ENCODE data around the gene DHX15.

Gene DHX15

GRCh38 chr4:24584211-24584850, at the start of gene DHX15:
TSS of gene DHX15 (minus strand) at chr4:24584554. CDS start at chr4:24584393, 161 bp downstream.
- DNase-seq (ENCODE audit: extremely low read depth in 1 of 2, low read depth in 1 of 2), result peak; percentile 85 to 86

DNA sequence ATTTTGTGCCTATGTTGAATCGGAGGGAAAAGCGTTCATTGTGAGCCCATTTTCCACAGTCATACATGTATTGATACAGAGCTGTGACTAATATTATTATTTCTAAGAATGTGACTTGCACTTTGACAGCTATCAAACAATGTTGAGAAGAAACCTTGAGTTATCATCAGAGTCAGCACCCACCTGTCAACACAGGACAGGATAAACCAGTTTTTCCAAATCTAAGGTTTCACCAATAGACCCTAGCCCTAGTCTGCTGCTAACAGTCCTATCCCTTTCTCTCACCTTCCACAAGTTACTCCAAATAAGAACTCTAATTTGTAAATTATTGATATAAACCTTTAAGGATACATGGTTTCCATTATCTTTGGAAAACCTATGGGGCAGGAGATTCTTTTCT, 47.7 kb upstream of the DHX15 start:
- DNase-seq (ENCODE audit: extremely low read depth in 1 of 2, low read depth in 1 of 2), result no peak

DNA sequence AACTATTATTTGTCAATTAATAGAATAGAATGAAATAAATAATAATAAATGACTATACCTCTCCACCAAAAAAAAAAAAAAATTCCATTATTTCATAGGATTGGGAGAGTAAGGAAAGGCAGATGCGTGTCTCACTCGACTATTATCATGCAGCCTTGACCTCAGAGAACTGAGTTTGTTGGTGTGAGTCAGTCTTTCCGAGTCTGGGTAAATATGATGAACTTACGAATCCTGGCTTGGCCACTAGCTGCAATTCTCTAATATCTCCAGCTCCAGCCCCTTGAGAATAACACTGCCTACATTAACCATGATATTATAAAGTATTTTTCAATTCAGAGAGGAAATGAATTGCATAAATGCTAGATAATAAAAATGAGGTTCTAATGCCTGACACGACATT, 46.6 kb upstream of the DHX15 start:
- DNase-seq (ENCODE audit: extremely low read depth in 1 of 2, low read depth in 1 of 2), result no peak

DNA sequence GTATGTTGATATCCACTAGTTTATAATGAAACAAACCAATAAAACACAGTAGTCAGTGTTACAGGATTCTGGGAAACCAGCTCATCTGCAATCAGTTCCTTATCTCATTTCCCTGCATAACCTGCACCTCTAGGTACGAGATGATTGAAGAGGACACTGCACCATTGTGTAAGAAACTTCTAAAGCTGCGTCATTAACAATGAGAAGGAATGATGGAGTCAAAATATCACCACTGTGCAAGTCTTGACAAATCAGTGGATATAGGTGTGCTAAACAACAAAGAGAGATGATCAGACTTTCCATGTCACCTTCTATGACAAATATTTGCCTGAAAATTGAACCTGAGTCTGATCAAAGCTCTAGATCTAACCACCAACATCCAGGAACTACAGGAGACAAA, 40.7 kb upstream of the DHX15 start:
- DNase-seq (ENCODE audit: extremely low read depth in 1 of 2, low read depth in 1 of 2), result no peak

- no peak for DNase-seq (ENCODE audit: extremely low read depth in 1 of 2, low read depth in 1 of 2)
Measured at GRCh38 chr4:24624381-24624780, 40.0 kb upstream of the DHX15 start.

DNA sequence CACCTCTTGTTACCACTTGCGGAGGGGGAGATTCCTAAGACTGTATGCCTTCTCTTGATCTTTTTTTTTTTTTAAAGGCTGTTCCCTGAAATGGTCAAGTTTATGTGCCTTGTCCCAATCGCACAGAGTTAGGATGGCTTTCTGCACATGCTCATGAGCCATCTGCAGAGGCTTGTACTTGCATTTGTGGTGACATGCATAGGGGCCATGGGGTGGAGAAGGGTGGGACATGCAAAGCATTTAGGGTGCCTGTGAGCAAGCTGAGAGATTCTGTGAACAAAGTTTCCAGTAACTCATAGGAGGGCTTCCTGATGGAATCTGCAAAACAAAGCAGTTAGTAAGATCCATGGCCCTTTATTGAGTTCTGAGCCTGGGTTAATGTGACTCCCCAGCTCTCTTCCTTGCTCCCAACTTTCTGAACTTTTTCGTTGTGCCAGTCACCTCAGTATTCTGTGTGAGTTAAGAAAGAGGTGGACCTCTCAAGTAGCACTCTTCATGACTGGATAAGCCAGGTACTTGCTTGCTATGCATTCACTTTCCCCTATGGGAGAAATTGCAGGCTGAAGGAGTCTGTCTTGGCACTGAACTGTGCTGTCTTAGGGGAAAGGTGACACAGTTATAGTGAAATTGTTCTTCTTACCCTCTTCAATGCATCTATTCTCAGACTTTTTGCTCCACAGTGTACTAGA, 37.9 kb upstream of the DHX15 start:
- no peak for DNase-seq (ENCODE audit: extremely low read depth in 1 of 2, low read depth in 1 of 2)

DNA sequence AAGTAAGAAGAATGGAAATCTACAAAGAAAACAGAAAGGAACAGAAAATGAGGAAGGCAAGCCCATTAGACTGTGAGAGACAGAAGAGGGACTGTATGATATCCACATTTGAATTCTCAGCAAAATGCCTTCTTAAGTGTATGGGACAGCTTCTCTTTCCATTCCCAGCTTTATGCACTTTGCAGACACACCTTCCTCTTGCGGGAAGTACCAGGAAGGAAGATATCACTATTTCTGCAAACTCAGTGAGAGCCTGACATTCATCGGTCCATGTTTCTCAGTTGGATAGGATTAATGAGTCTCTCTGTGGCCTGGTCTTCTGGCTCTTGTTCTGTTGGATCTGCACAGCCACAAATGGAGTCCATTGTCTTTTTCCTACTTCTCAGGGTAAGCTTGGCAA, 31.6 kb upstream of the DHX15 start:
- no peak for DNase-seq (ENCODE audit: extremely low read depth in 1 of 2, low read depth in 1 of 2)

- no peak for DNase-seq (ENCODE audit: extremely low read depth in 1 of 2, low read depth in 1 of 2)
Measured at GRCh38 chr4:24614881-24615280, 30.5 kb upstream of the DHX15 start.

GRCh38 chr4:24613502-24613901, 29.1 kb upstream of the DHX15 start:
- no peak for DNase-seq (ENCODE audit: extremely low read depth in 1 of 2, low read depth in 1 of 2)

GRCh38 chr4:24611575-24611974, 27.2 kb upstream of the DHX15 start:
- DNase-seq (ENCODE audit: extremely low read depth in 1 of 2, low read depth in 1 of 2), result no peak

- no peak for DNase-seq (ENCODE audit: extremely low read depth in 1 of 2, low read depth in 1 of 2)
Measured at GRCh38 chr4:24607334-24607733, 23.0 kb upstream of the DHX15 start.

DNA sequence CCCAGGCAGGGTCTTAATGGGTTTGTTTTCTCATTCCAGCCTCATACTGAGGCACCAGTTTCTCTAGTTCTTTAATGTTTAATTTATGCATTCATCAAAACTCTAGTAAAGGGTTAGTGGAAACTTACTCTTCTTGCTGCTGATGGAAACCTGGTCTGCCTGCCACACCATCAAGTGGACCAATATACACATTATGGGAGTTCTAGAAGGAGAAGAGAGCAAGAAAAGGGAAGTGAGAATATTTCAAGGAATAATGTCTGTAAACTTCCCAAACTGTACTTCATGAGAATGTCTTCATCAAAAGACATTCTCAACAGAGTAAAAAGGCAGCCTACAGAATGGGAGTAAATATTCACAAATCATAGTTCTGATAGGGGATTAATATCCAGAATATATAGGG, 20.9 kb upstream of the DHX15 start:
- no peak for DNase-seq (ENCODE audit: extremely low read depth in 1 of 2, low read depth in 1 of 2)

DNA sequence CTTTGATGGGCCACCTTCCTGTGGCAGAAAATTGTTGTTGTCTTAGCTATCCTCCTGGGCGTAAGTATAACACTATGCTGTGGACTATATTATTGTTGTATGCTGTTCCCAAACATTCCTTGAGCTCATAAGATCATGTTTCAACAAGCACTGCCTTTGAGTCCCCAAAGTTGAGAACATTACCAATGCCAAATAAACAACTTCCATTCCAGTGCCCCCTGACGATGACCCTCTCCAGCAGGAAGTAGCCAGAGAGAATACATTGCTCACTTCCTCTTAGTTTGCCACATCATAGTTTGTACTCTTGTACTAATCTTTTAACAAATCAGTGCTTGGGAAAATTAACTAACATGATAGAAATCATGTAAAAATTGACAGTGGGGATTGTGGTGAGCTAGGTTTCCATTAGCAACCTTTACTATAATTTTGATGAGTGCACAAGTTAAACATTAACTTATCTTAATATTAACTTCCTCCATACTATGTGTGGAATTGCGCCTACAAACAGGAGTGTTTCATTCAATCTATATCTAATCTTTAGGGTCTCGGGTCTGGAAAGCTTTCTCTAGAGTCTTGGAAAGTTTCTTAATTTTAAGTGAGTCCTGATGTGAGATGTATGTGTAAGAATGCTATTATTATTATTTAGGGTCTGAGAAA, 20.3 kb upstream of the DHX15 start:
- DNase-seq (ENCODE audit: extremely low read depth in 1 of 2, low read depth in 1 of 2), result no peak

GRCh38 chr4:24603343-24603742, 19.0 kb upstream of the DHX15 start:
- no peak for DNase-seq (ENCODE audit: extremely low read depth in 1 of 2, low read depth in 1 of 2)

DNA sequence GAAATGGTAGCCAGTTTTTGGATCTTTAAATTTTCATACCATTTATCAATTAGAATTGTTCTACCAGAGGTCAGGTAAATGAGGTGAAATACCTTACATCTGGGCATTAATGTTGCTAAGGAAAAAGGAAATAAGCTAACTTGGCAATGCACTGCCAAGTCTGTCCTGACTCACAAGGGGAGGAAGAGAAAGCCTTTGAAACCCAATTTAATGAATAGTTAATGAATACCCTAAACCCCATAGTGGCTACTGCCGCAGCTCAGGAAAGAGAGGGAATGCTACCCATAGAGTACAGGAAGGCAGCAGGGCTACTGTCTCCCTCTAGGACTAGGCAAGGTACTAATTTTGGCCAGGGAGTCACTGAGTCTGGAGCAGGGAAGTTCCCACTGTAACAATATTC, 16.8 kb upstream of the DHX15 start:
- no peak for DNase-seq (ENCODE audit: extremely low read depth in 1 of 2, low read depth in 1 of 2)

DNA sequence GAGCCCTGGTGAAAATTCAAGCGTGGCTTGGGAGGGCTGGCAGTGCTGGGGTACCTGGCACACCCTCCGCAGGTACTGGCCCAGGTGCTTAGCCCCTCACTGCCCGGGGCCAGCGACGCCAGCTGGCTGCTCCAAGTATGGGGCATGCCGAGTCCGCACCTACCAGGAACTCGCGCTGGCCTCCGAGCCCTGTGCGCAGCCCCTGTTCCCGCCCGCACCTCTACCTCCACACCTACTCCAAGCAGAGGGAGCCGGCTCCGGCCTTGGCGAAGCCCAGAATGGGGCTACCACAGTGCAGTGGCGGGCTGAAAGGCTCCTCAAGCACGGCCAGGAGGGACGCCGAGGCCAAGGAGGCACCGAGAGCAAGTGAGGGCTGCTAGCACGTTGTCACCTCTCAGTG, 14.9 kb upstream of the DHX15 start:
- DNase-seq (ENCODE audit: extremely low read depth in 1 of 2, low read depth in 1 of 2), result no peak

GRCh38 chr4:24598025-24598424, 13.7 kb upstream of the DHX15 start:
- no peak for DNase-seq (ENCODE audit: extremely low read depth in 1 of 2, low read depth in 1 of 2)

- DNase-seq (ENCODE audit: extremely low read depth in 1 of 2, low read depth in 1 of 2), result no peak
Measured at GRCh38 chr4:24595659-24596058, 11.3 kb upstream of the DHX15 start.

DNA sequence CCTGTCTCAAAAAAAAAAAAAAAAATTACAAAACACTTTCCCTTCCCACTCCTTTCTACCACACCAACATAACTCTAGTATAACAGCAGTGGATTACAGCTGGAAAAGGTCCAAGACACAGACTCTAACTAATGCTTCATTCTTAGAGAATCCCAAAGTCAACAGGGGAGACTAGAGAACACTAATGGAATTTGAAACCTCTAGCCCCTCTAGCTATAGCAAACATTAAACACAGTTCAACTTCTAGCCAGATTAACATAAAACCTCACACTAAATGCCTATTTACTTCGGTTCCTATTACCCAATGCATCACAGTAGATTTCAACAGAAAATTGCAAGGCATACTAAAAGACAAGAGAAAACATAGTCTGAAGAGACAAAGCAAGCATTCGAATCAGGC, 10.5 kb upstream of the DHX15 start:
- no peak for DNase-seq (ENCODE audit: extremely low read depth in 1 of 2, low read depth in 1 of 2)

GRCh38 chr4:24589448-24589847, 5.1 kb upstream of the DHX15 start:
- DNase-seq (ENCODE audit: extremely low read depth in 1 of 2, low read depth in 1 of 2), result no peak

- DNase-seq (ENCODE audit: extremely low read depth in 1 of 2, low read depth in 1 of 2), result no peak
Measured at GRCh38 chr4:24588216-24588954, 4.0 kb upstream of the DHX15 start.
